ENCODE measurements around the gene PIP4K2C. TPM values are rescaled to one million over a fixed set of nuclear protein-coding genes. Genes with fewer than 3 reads are reported as not detected.

Gene PIP4K2C
- total and polyA plus RNA-seq, 2 donors (not counting 1 experiment from before 2014, with no cell fraction given), result 11.9 to 24.3 TPM

DNA sequence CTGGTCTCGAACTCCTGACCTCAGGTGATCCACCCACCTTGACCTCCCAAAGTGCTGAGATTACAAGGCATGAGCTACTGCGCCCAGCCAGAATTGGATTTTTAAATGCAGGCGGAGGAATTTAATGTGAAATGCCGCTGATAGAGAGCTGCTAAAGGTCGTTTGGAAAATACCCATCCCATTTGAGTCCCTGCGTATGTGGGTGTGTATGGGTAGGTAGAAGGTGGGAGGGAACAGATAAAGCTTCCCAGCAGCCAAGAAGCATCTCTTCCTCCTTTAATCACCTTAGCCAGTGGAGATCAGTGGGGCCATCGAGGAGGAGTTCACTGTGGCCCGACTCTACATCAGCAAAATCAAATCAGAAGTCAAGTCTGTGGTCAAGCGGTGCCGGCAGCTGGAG is 16.2 kb upstream of the PIP4K2C start:
- H3K9ac ChIP-seq (ENCODE audit: insufficient read depth, low read length), result no peak overlapping the region
- H2AFZ ChIP-seq (ENCODE audit: low read length), result no peak overlapping the region
- DNase-seq (ENCODE audit: low read depth in 2 of 2), result no peak
- no peaks in the 10 kb centered on the region for H3K79me2 ChIP-seq (ENCODE audit: control insufficient read depth, insufficient read depth, low read length)
- TF ChIP-seq, protein P1, sequence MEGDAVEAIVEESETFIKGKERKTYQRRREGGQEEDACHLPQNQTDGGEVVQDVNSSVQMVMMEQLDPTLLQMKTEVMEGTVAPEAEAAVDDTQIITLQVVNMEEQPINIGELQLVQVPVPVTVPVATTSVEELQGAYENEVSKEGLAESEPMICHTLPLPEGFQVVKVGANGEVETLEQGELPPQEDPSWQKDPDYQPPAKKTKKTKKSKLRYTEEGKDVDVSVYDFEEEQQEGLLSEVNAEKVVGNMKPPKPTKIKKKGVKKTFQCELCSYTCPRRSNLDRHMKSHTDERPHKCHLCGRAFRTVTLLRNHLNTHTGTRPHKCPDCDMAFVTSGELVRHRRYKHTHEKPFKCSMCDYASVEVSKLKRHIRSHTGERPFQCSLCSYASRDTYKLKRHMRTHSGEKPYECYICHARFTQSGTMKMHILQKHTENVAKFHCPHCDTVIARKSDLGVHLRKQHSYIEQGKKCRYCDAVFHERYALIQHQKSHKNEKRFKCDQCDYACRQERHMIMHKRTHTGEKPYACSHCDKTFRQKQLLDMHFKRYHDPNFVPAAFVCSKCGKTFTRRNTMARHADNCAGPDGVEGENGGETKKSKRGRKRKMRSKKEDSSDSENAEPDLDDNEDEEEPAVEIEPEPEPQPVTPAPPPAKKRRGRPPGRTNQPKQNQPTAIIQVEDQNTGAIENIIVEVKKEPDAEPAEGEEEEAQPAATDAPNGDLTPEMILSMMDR (conservative IDR thresholded peaks at IDR 0.05 in 1 of 2, IDR thresholded peaks at IDR 0.05 in 1 of 2; ENCODE audit: low read depth in 1 of 2, low read length in 2 of 2), result no peak
- TF ChIP-seq EZH2 (IDR thresholded peaks at IDR 0.05; ENCODE audit: low read length, missing control alignments), result no peak
- no peaks in the 10 kb centered on the region for H3K9me3 ChIP-seq (ENCODE audit: control insufficient read depth, insufficient read depth, low read depth, low read length)
- H3K4me3 ChIP-seq (replicated peaks in 1 of 4; ENCODE audit: control extremely low read depth in 1 of 4, insufficient read depth in 1 of 4, low read depth in 3 of 4, low read length in 4 of 4), result no peak overlapping the region
- H3K27ac ChIP-seq (ENCODE audit: insufficient read depth, low read length), result no peak overlapping the region
- no peaks in the 10 kb centered on the region for H3K4me1 ChIP-seq (ENCODE audit: control insufficient read depth, extremely low read depth, insufficient read depth, low read length)
- H3K4me2 ChIP-seq (ENCODE audit: extremely low read depth, insufficient read depth, low read length), result no peak overlapping the region
- H4K20me1 ChIP-seq (ENCODE audit: control insufficient read depth, extremely low read depth, insufficient read depth, low read length), result no peaks in the 10 kb centered on the region
- H3K36me3 ChIP-seq (ENCODE audit: control insufficient read depth, insufficient read depth, low read length), result no peaks in the 10 kb centered on the region
- H3K27me3 ChIP-seq (ENCODE audit: control insufficient read depth, insufficient read depth, low read length), result no peaks in the 10 kb centered on the region

DNA sequence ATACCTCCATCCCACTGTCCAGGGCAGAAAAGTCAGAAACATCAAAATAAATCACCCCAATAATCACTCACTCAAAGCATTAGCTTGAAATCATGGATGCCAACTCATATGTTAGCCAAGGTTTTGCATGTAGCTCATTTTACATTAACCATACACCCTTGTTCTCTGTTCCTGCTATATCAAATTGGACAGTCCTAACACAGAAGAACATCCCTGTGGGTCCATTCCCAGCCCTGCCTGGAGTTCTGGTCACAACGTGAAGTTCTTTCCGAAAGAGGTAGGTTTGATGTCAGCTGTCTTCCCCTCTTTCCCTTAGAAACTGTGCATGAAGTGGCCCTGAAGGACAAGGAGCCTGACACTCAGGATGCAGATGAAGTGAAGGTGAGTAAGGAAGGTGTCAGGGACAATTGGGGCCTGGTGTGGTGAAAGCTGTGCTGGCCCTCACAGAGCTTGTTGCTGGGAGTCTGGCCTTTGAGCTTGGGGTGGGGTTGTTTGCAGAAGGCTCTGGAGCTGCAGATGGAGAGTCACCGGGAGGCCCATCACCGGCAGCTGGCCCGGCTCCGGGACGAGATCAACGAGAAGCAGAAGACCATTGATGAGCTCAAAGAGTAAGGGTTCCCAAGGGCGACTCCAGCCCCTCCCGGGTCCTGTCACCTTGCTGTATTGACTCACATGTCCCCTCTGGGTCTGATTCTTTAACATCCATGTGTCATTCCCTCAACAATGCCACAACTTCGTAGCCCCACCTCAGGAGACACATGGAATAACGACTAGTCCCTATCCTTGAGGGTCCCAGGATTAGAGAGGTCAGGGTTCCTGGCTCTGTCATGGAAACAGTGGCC is 15.0 kb upstream of the PIP4K2C start:
- DNase-seq (ENCODE audit: low read depth in 2 of 2), result no peak
- Histone ChIP-seq H3K9me3 (ENCODE audit: control insufficient read depth, insufficient read depth, low read depth, low read length) (no peaks in the 10 kb centered on the region), H4K20me1 (ENCODE audit: control insufficient read depth, extremely low read depth, insufficient read depth, low read length) (no peaks in the 10 kb centered on the region), H3K27me3 (ENCODE audit: control insufficient read depth, insufficient read depth, low read length) (no peaks in the 10 kb centered on the region), H2AFZ (ENCODE audit: low read length) (no peak overlapping the region), H3K36me3 (ENCODE audit: control insufficient read depth, insufficient read depth, low read length) (no peaks in the 10 kb centered on the region), H3K4me1 (ENCODE audit: control insufficient read depth, extremely low read depth, insufficient read depth, low read length) (no peaks in the 10 kb centered on the region), H3K9ac (ENCODE audit: insufficient read depth, low read length) (no peak overlapping the region), H3K27ac (ENCODE audit: insufficient read depth, low read length) (no peak overlapping the region), H3K79me2 (ENCODE audit: control insufficient read depth, insufficient read depth, low read length) (no peaks in the 10 kb centered on the region), H3K4me2 (ENCODE audit: extremely low read depth, insufficient read depth, low read length) (no peak overlapping the region), H3K4me3 (replicated peaks in 1 of 4; ENCODE audit: control extremely low read depth in 1 of 4, insufficient read depth in 1 of 4, low read depth in 3 of 4, low read length in 4 of 4) (no peak overlapping the region)
- TF ChIP-seq EZH2 (IDR thresholded peaks at IDR 0.05; ENCODE audit: low read length, missing control alignments), result no peak
- TF ChIP-seq, protein P1 (conservative IDR thresholded peaks at IDR 0.05 in 1 of 2, IDR thresholded peaks at IDR 0.05 in 1 of 2; ENCODE audit: low read depth in 1 of 2, low read length in 2 of 2), result no peak

DNA sequence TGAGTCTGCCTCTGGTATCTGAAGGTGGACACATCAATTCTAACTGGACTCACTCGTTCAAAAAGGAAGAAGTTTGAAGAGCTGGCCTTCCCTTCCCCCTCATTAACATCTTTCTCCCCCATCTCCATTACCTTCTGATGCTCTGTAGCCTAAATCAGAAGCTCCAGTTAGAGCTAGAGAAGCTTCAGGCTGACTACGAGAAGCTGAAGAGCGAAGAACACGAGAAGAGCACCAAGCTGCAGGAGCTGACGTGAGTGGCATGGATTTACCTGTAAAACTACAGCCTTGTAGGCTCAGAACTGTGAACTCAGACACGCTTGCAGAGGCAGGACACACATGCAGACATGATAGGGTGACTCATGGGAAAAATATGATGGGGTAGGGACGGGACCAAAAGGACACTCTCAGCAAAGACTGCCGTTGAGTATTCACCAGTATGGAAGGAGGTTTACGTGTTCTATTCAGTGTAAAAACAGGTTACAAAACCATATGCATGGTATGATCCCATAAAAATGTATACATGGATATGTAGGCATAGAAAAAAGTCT is 14.3 kb upstream of the PIP4K2C start:
- Histone ChIP-seq H4K20me1 (ENCODE audit: control insufficient read depth, extremely low read depth, insufficient read depth, low read length) (no peaks in the 10 kb centered on the region), H3K27me3 (ENCODE audit: control insufficient read depth, insufficient read depth, low read length) (no peaks in the 10 kb centered on the region), H3K4me3 (replicated peaks in 1 of 4; ENCODE audit: control extremely low read depth in 1 of 4, insufficient read depth in 1 of 4, low read depth in 3 of 4, low read length in 4 of 4) (no peak overlapping the region), H3K9ac (ENCODE audit: insufficient read depth, low read length) (no peak overlapping the region), H3K36me3 (ENCODE audit: control insufficient read depth, insufficient read depth, low read length) (no peaks in the 10 kb centered on the region), H3K79me2 (ENCODE audit: control insufficient read depth, insufficient read depth, low read length) (no peaks in the 10 kb centered on the region), H3K27ac (ENCODE audit: insufficient read depth, low read length) (no peak overlapping the region), H3K9me3 (ENCODE audit: control insufficient read depth, insufficient read depth, low read depth, low read length) (no peaks in the 10 kb centered on the region), H2AFZ (ENCODE audit: low read length) (no peak overlapping the region), H3K4me2 (ENCODE audit: extremely low read depth, insufficient read depth, low read length) (no peak overlapping the region), H3K4me1 (ENCODE audit: control insufficient read depth, extremely low read depth, insufficient read depth, low read length) (no peaks in the 10 kb centered on the region)
- DNase-seq (ENCODE audit: low read depth in 2 of 2), result no peak
- no peak for TF ChIP-seq EZH2 (IDR thresholded peaks at IDR 0.05; ENCODE audit: low read length, missing control alignments)
- TF ChIP-seq, protein P1 (conservative IDR thresholded peaks at IDR 0.05 in 1 of 2, IDR thresholded peaks at IDR 0.05 in 1 of 2; ENCODE audit: low read depth in 1 of 2, low read length in 2 of 2), result no peak
